GM21723 (cell line): ENCODE measurements around the gene IFI6.
"Not testable (repeated sequence)": the region's sequence is repeated elsewhere in the genome, so short reads cannot be mapped to it uniquely, and the experiment has no call there.

Source experiments
- ATAC-seq: cut with Tn5 transposase; IDR thresholded peaks from one replicate; pipeline ENCODE4 v1.9.1; 2021; ENCODE audit warnings: mild to moderate bottlenecking, moderate library complexity; ENCODE audit not compliant: unreplicated experiment

The IFI6 gene

GRCh38 chr1:27632387-27633297, 39.4 kb downstream of the IFI6 start:
- peak; percentile 39 for ATAC-seq

- ATAC-seq: peak; percentile 4
Observed at GRCh38 chr1:27630859-27631491, 41.0 kb downstream of the IFI6 start.

GRCh38 chr1:27628712-27629111, 43.3 kb downstream of the IFI6 start:
- no peak for ATAC-seq

- not testable (repeated sequence) for ATAC-seq
Observed at GRCh38 chr1:27627733-27628132, 44.3 kb downstream of the IFI6 start.

- ATAC-seq: no peak
Observed at GRCh38 chr1:27627061-27627460, 44.9 kb downstream of the IFI6 start.

GRCh38 chr1:27626031-27626935, 45.7 kb downstream of the IFI6 start:
- no peak for ATAC-seq

GRCh38 chr1:27624467-27625178, 47.4 kb downstream of the IFI6 start:
- no peak for ATAC-seq

GRCh38 chr1:27623327-27624212, 48.4 kb downstream of the IFI6 start:
- no peak for ATAC-seq

GRCh38 chr1:27622828-27623227, 49.2 kb downstream of the IFI6 start:
- ATAC-seq: no peak

GRCh38 chr1:27621051-27621920, 50.7 kb downstream of the IFI6 start:
- ATAC-seq: no peak

GRCh38 chr1:27619782-27620438, 52.1 kb downstream of the IFI6 start:
- ATAC-seq: not testable (repeated sequence)

- ATAC-seq: no peak
Observed at GRCh38 chr1:27618341-27619082, 53.5 kb downstream of the IFI6 start.

- ATAC-seq: no peak
Observed at GRCh38 chr1:27617420-27617819, 54.6 kb downstream of the IFI6 start.

GRCh38 chr1:27616441-27616840, 55.6 kb downstream of the IFI6 start:
- ATAC-seq: no peak
